Measurements from ENCODE around the gene DNER.

The DNER gene

GRCh38 chr2:229582151-229582550, 132.2 kb downstream of the DNER start:
- DNase-seq (ENCODE audit: low read depth), result no peak
- no peak overlapping the region for H3K4me3 ChIP-seq (ENCODE audit: control insufficient read depth, low read depth, low read length)
- TF ChIP-seq CTCF (IDR thresholded peaks at IDR 0.05; ENCODE audit: control insufficient read depth, insufficient read depth, low read depth, low read length, missing control alignments), result no peak

GRCh38 chr2:229578052-229578846, 136.1 kb downstream of the DNER start:
- no peak for TF ChIP-seq CTCF (IDR thresholded peaks at IDR 0.05; ENCODE audit: control insufficient read depth, insufficient read depth, low read depth, low read length, missing control alignments)
- no peak overlapping the region for H3K4me3 ChIP-seq (ENCODE audit: control insufficient read depth, low read depth, low read length)

GRCh38 chr2:229575569-229576315, 138.6 kb downstream of the DNER start:
- no peak for DNase-seq (ENCODE audit: low read depth)
- TF ChIP-seq CTCF (IDR thresholded peaks at IDR 0.05; ENCODE audit: control insufficient read depth, insufficient read depth, low read depth, low read length, missing control alignments), result no peak
- no peak overlapping the region for H3K4me3 ChIP-seq (ENCODE audit: control insufficient read depth, low read depth, low read length)

More at GRCh38 chr2:229578052-229578846, 136.1 kb downstream of the DNER start:
- no peak for DNase-seq (ENCODE audit: low read depth)

- no peak for DNase-seq (ENCODE audit: low read depth)
- no peak for TF ChIP-seq CTCF (IDR thresholded peaks at IDR 0.05; ENCODE audit: control insufficient read depth, insufficient read depth, low read depth, low read length, missing control alignments)
- no peak overlapping the region for H3K4me3 ChIP-seq (ENCODE audit: control insufficient read depth, low read depth, low read length)
These were observed 141.7 kb downstream of the DNER start for GRCh38 chr2:229572507-229573271.

- TF ChIP-seq CTCF (IDR thresholded peaks at IDR 0.05; ENCODE audit: control insufficient read depth, insufficient read depth, low read depth, low read length, missing control alignments), result no peak
- H3K4me3 ChIP-seq (ENCODE audit: control insufficient read depth, low read depth, low read length), result no peak overlapping the region
- no peak for DNase-seq (ENCODE audit: low read depth)
These were observed 143.1 kb downstream of the DNER start for GRCh38 chr2:229571243-229571642.

- H3K4me3 ChIP-seq (ENCODE audit: control insufficient read depth, low read depth, low read length), result no peak overlapping the region
- no peak for TF ChIP-seq CTCF (IDR thresholded peaks at IDR 0.05; ENCODE audit: control insufficient read depth, insufficient read depth, low read depth, low read length, missing control alignments)
- no peak for DNase-seq (ENCODE audit: low read depth)
These were observed 148.0 kb downstream of the DNER start for GRCh38 chr2:229566370-229566769.
